Subcutaneous adipose tissue (tissue), 4 donors: ENCODE data around the gene LHX4. TPM values are rescaled to one million over a fixed set of nuclear protein-coding genes. Genes with fewer than 3 reads are reported as not detected.

ENCODE experiments used
- CTCF ChIP-seq: fragments of 450-650 bp; IDR thresholded peaks from one replicate; pipeline ENCODE4 v1.5.1; 2016; ENCODE audit warnings: low read depth, mild to moderate bottlenecking, control low read depth, antibody characterized with exemption, moderate library complexity
- total RNA-seq, 4 donors: library from RNA; depleted of rRNA; stranded (reverse); fragments of >200 nt; gene quantifications; one replicate each; pipeline ENCODE4 v1.1.0, GENCODE V29; 2016

Gene LHX4
- total RNA-seq, 4 donors from 2014 or later: under 0.01 TPM; not detected in 3

GRCh38 chr1:180210008-180210620 is 19.9 kb upstream of the LHX4 start:
- TF ChIP-seq CTCF: no peak

DNA sequence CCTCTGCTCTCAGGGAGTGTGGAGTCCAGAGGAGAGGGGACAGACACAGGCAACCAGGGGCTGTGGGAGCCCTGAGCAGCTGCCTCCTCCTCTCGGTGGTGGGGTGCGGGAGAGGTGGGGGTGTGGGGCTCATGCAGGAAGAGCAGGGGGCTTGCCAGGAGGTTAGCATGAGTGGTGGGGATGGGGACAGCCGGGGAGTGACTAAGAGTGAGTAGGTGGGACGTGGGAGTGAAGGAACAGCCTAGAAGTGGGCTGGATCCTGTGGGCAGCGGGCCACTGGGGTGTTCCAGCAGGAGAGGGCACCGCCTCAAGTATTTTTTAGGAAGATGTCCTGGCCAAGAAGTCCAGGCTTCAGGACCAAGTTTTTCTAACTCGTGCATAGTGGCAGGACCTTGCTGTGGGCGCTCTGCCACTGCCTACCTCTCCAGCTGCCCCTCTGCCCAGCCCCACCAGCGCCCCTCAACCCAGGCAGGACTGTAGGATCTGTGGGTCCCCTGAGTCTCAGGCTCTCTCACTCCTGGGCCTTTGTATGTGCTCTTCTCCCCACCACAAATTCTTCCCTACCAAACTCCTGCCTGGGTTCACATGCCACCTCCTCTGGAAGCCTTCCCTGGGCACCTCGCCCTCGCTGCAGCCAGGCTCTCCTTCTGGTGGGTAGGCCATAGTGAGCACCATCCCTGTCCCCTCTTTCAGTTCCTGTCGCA is 18.8 kb upstream of the LHX4 start:
- TF ChIP-seq CTCF: no peak

- no peak for TF ChIP-seq CTCF
Measured at GRCh38 chr1:180211860-180212229, 18.2 kb upstream of the LHX4 start.

DNA sequence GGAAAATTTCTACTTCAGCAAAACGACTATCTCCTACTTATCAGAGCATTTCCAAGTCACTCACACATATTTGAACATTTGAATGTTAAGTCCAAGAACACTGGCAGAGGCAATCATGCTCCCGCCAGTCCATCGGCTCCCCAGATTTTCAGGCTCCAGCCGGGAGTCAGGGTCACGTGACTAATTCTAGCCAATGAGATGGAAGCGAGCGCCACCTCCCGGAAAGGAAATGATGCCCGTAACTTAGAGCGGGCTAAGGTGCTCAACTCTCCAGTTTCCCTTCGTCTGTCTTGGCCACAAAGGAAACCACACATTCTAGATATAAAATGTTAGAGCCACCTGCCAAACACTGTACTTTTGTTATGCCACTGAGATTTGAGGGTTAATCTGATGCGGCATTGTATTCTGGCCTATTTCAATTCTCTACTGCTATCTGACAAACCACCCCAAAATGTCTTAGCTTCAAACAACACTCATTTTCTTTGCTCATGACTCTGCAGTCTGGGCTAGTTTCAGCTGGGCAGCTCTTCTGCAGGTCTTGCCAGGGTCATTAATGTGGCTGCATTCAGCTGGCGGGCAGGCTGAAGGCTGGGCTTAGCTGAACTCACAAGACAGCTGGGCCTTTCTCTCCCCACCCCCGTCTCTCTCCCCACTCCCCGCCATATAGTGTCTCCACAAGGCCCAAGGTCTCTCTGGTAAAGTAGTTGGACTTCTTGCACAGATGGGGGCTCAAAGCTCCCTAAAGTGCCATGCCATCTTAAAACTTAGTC is 16.5 kb upstream of the LHX4 start:
- TF ChIP-seq CTCF: no peak

DNA sequence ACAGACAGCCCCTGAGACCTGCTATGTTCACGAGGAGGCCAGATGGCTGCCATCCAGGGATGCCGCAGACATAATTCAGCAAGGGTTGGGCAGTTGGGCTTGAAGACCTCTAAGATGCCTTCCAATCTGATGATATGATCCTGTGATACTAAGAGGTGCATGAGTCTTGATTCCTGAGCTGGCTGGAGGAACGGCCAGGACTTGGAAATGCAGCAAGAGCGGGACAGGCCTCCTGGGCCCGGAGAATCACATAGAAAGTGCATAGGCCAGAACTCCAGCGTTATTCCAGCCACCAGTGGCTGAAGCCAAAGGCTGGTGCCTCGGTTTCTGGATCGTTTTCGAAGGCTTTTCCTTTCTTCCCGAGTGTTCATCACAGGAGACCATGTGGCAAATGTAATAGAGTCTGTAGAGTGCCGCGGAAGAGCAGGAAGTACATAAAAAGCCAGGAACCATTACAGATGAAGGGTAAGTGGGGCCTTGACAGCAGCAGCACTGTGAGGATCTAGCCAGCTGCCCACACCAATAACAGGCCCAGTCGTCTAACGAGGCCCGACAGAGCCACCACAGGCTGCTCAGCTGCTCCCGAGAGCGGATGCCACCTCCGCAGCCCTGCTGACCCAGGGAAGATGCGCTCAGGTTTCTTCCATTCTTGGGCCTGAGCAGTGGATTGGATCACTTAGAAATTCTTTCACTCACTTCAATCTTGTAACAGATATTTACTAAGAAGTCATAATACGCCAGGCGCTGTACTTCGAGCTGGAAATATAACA is 14.0 kb upstream of the LHX4 start:
- no peak for TF ChIP-seq CTCF

GRCh38 chr1:180217006-180217405 is 13.1 kb upstream of the LHX4 start:
- no peak for TF ChIP-seq CTCF
